ENCODE results near the gene ZFR2. TPM values are rescaled to one million over a fixed set of nuclear protein-coding genes. Genes with fewer than 3 reads are reported as not detected.
"Not testable (repeated sequence)": the region's sequence is repeated elsewhere in the genome, so short reads cannot be mapped to it uniquely, and the experiment has no call there.

ZFR2 gene
- total RNA-seq, 2 experiments from 2014 or later = 0.28 to 0.35 TPM

DNA sequence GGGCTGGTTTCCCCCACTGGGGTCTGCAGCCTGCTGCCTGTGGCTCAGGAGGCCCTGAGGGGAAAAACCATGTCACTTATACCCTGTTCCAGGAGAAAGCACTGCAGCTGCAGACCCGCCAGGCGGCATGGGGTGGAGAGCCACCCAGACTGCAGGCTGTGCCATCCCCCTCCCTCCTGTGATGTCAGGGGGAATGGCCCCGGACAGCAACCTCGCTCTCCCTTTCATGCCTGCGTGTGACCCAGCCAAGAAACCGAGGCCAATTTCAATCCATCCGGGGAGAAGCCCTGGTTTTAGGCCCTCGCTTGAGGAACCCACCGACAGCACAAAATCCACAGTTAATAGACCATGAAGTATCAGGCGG is 45.5 kb downstream of the ZFR2 start:
- CTCF ChIA-PET = interaction anchor here (1.8 to 2.6 kb wide), 3 partner anchors 60 to 116 kb away, joined by 5 to 35 read pairs (median 11); partner anchors contain the start of genes MRPL54 and TJP3
- H3K4me3 Mint-ChIP-seq = no peak overlapping the region
- no peaks in the 10 kb centered on the region for H3K9me3 Mint-ChIP-seq
- peaks cover 15% of the 10 kb centered on the region for H3K4me1 Mint-ChIP-seq
- no peak for DNase-seq
- H3K27me3 Mint-ChIP-seq = peaks cover 1% of the 10 kb centered on the region
- POLR2A ChIA-PET = interaction anchor here (1.2 to 2.9 kb wide), 3 partner anchors 10 to 61 kb away, joined by 3 to 21 read pairs (median 15); partner anchors contain the start of genes APBA3 and MRPL54
- no peaks in the 10 kb centered on the region for H3K36me3 Mint-ChIP-seq (ENCODE audit: low read depth)
- no peak overlapping the region for H3K27ac Mint-ChIP-seq

DNA sequence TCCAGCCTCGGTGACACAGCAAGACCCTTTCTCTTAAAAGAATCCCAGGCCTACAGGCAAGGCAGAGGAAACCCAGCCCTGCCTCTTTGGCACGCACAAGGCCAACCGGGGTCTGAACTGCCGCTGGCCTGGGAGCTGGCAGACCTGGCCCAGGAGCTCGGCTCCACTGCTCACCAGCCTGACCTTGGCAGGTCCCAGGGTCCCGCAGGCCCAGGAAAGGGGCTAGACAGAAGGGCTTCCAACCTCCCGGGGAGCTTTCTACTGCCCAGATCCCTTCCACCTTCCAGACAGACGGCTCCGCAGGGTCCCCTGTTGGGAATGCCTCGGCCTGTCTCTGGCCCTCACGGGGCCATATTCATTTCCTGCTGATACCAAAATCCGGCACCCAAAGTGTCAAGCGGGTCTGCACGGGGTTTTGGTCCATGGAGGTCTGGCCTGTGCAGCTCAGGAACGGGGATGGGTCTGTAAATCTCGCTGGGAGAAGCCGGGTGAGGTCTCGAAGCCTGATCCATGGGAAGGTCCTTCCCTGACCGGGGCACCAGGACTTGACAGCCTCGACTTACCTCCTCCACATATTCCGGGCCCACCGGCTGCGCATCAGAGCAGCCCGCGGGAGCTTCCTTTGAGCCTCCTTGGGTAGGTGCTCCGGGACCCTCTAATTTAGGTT is 46.0 kb downstream of the ZFR2 start:
- CTCF ChIA-PET = interaction anchor here (0.8 to 2.6 kb wide), 11 partner anchors 10 to 130 kb away, joined by 3 to 35 read pairs (median 6); partner anchors contain the start of genes MRPL54 and TJP3
- H3K27me3 Mint-ChIP-seq = peaks cover 1% of the 10 kb centered on the region
- H3K4me3 Mint-ChIP-seq = no peak overlapping the region
- H3K27ac Mint-ChIP-seq = no peak overlapping the region
- no peaks in the 10 kb centered on the region for H3K36me3 Mint-ChIP-seq (ENCODE audit: low read depth)
- H3K9me3 Mint-ChIP-seq = no peaks in the 10 kb centered on the region
- no peak for DNase-seq
- POLR2A ChIA-PET = interaction anchor here (0.9 to 2.9 kb wide), 6 partner anchors 10 to 84 kb away, joined by 3 to 21 read pairs (median 6); partner anchors contain the start of genes APBA3 and MRPL54
- H3K4me1 Mint-ChIP-seq = peaks cover 17% of the 10 kb centered on the region

DNA sequence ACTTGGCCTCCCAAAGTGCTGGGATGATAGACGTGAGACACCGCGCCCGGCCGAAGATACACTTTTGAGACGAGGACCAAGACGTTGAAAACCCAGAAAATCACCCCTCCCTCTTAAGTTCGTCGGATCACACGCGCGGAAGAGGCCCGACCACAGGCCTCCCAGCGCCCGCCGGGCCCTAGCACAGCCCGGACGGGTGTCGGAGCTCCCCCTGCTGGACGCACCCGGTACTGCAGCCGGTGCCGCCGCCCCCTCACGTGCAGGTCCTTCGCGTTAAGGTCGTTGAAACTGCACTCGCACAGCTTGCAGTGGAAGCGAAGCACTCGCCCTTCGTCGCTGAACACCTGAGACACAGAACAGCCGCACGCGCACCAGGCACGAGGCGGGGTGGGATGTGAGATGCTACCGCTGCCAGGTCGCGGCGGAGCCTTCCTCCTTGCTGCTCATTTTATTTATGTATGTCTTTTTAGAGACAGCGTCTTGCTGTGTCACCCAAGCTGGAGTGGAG is 46.9 kb downstream of the ZFR2 start:
- Mint-ChIP-seq H3K36me3 (ENCODE audit: low read depth) (no peaks in the 10 kb centered on the region), H3K27ac (peak overlapping the region; percentile 56), H3K4me1 (peaks cover 19% of the 10 kb centered on the region), H3K27me3 (peaks cover 1% of the 10 kb centered on the region), H3K9me3 (no peaks in the 10 kb centered on the region), H3K4me3 (no peak overlapping the region)
- ChIA-PET CTCF (interaction anchor here (0.8 to 2.6 kb wide), 16 partner anchors 10 to 425 kb away, joined by 3 to 35 read pairs (median 5); partner anchors contain the start of genes APBA3, MRPL54, TJP3 and YJU2), POLR2A (interaction anchor here (0.8 to 2.9 kb wide), 7 partner anchors 9 to 250 kb away, joined by 3 to 21 read pairs (median 5); partner anchors contain the start of genes APBA3 and MRPL54)
- DNase-seq = peak; percentile 91

DNA sequence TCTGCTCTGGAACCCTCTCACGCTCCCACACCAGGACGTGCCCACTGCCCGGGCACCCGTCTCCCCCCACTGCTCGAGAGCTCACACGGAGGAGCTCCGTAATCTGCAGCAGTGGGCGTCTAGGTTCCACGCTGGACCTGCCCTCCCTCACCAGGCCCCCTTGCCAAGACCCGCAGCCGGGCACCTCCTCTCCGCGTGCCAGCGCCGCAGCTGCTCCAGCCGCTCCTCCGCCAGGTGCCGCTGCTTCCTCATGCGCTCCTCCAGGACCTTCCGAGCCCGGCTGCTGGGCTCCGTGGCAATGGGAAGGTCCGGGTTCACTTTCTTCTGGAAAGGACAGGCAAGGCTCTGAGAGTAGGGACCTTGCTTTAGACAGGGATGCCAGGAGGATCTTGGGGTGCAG is 47.7 kb downstream of the ZFR2 start:
- no peak for DNase-seq
- Mint-ChIP-seq H3K4me3 (no peak overlapping the region), H3K27ac (no peak overlapping the region), H3K9me3 (no peaks in the 10 kb centered on the region), H3K27me3 (peaks cover 1% of the 10 kb centered on the region), H3K36me3 (ENCODE audit: low read depth) (no peaks in the 10 kb centered on the region), H3K4me1 (peaks cover 19% of the 10 kb centered on the region)
- ChIA-PET POLR2A (interaction anchor here (1.0 to 2.3 kb wide), 2 partner anchors 9 to 83 kb away, joined by 3 to 5 read pairs; no protein-coding TSS in a partner anchor), CTCF (interaction anchor here (2.0 to 2.6 kb wide), 5 partner anchors 9 to 129 kb away, joined by 6 to 35 read pairs (median 15); partner anchors contain the start of genes MRPL54 and TJP3)

DNA sequence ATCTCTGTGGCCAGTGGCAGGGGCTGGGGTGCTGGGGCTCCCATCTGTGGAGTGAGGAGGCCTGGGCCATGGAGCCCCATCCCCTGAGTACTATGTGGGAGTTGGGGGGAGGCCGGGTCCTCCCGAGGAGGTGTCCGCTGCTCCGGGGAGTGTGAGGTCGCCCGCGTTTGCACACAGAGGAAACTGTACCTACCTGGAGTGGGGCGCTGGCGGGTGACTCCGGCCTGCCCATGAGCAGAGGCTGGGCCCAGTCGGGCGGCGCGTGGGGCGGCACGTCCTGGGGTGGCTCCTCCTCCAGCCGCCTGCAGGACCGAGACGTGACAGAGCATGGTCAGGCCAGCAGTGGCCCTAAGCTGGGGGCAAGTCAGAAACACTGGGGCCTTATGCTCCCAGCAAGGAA is 48.8 kb downstream of the ZFR2 start:
- Mint-ChIP-seq H3K4me3 (no peak overlapping the region), H3K27ac (no peak overlapping the region), H3K4me1 (peaks cover 21% of the 10 kb centered on the region), H3K9me3 (no peaks in the 10 kb centered on the region), H3K36me3 (ENCODE audit: low read depth) (no peaks in the 10 kb centered on the region), H3K27me3 (peaks cover 1% of the 10 kb centered on the region)
- ChIA-PET POLR2A (interaction anchor here (1.0 kb wide), 1 partner anchor 8 kb away, joined by 3 read pairs; no protein-coding TSS in a partner anchor), CTCF (no interaction called here)
- DNase-seq = no peak

DNA sequence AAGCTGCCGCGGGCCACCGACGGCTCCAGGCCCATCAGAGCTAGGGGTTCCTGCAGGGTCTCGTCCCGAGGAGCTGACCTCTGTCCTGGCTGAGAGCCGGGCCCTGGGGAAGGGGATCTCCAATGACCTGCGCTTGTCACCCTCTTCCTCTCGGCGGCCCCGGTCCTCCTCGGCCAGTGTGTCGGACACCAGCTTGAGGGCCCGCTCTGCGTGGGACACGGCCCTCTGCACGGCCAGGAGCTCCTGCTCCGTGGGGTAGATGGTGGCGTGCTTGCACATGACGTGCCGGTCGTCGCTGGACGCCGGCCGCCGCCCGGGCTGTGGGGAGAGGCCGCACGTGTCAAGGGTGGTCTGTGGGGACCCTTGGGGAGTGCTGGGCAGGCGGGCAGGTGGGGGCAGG is 49.9 kb downstream of the ZFR2 start:
- DNase-seq = no peak
- H3K36me3 Mint-ChIP-seq (ENCODE audit: low read depth) = peaks cover 2% of the 10 kb centered on the region
- CTCF ChIA-PET = interaction anchor here (1.1 to 2.4 kb wide), 3 partner anchors 56 to 128 kb away, joined by 3 to 14 read pairs (median 3); partner anchors contain the start of genes APBA3 and MRPL54
- peaks cover 1% of the 10 kb centered on the region for H3K27me3 Mint-ChIP-seq
- no peaks in the 10 kb centered on the region for H3K9me3 Mint-ChIP-seq
- POLR2A ChIA-PET = interaction anchor here (2.1 kb wide), 1 partner anchor 56 kb away, joined by 10 read pairs; the partner anchor contains the start of gene MRPL54
- H3K27ac Mint-ChIP-seq = no peak overlapping the region
- H3K4me1 Mint-ChIP-seq = peaks cover 32% of the 10 kb centered on the region
- no peak overlapping the region for H3K4me3 Mint-ChIP-seq

DNA sequence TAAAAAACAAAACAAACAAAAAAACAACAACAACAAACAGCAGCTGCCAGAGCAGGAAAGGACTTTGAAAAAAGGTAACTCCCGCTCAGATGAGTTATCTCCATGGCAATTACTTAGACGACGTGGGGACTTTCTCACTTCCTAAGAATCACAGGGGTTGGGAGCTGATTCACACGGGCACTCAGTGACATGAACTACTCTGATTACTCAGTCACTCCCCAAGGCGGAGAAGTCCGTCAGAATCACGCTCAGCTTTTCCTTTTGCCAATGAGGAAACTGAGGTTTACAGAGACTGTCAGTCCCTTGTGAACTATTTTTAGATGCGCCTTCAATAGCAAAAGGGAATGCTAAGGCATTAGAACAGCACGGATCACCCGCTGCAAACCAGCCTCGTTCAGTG is 50.4 kb downstream of the ZFR2 start:
- no peak overlapping the region for H3K27ac Mint-ChIP-seq
- H3K4me3 Mint-ChIP-seq = no peak overlapping the region
- H3K27me3 Mint-ChIP-seq = peaks cover 1% of the 10 kb centered on the region
- DNase-seq = no peak
- ChIA-PET CTCF (interaction anchor here (1.1 to 2.4 kb wide), 3 partner anchors 55 to 128 kb away, joined by 3 to 14 read pairs (median 3); partner anchors contain the start of genes APBA3 and MRPL54), POLR2A (interaction anchor here (2.1 kb wide), 1 partner anchor 56 kb away, joined by 10 read pairs; the partner anchor contains the start of gene MRPL54)
- H3K4me1 Mint-ChIP-seq = peaks cover 36% of the 10 kb centered on the region
- peaks cover 3% of the 10 kb centered on the region for H3K36me3 Mint-ChIP-seq (ENCODE audit: low read depth)
- no peaks in the 10 kb centered on the region for H3K9me3 Mint-ChIP-seq

DNA sequence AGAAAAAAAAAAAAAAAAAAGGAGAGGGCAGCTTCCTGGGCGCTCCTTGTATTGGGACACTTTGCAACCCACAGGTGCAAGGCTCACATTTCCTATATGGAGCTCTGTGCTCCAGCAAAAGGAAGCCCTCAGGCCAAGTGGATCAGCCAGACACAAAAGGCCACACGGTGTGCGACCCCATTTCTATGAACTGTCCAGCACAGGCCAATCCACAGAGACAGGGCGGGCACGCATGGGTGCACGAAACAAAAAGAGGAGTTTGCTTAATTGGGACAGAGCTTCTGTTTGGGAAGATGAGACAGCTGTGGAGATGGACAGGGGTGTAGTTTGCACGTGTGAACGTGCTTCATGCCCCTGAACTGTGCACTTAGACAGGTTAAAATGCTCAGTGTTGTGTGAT is 51.1 kb downstream of the ZFR2 start:
- ChIA-PET POLR2A (interaction anchor here (2.1 kb wide), 1 partner anchor 55 kb away, joined by 10 read pairs; the partner anchor contains the start of gene MRPL54), CTCF (interaction anchor here (1.8 to 2.4 kb wide), 2 partner anchors 55 to 127 kb away, joined by 3 to 14 read pairs; partner anchors contain the start of gene MRPL54)
- Mint-ChIP-seq H3K9me3 (no peaks in the 10 kb centered on the region), H3K4me1 (peaks cover 43% of the 10 kb centered on the region), H3K36me3 (ENCODE audit: low read depth) (peaks cover 3% of the 10 kb centered on the region), H3K27ac (no peak overlapping the region), H3K27me3 (peaks cover 1% of the 10 kb centered on the region), H3K4me3 (no peak overlapping the region)
- DNase-seq = no peak

DNA sequence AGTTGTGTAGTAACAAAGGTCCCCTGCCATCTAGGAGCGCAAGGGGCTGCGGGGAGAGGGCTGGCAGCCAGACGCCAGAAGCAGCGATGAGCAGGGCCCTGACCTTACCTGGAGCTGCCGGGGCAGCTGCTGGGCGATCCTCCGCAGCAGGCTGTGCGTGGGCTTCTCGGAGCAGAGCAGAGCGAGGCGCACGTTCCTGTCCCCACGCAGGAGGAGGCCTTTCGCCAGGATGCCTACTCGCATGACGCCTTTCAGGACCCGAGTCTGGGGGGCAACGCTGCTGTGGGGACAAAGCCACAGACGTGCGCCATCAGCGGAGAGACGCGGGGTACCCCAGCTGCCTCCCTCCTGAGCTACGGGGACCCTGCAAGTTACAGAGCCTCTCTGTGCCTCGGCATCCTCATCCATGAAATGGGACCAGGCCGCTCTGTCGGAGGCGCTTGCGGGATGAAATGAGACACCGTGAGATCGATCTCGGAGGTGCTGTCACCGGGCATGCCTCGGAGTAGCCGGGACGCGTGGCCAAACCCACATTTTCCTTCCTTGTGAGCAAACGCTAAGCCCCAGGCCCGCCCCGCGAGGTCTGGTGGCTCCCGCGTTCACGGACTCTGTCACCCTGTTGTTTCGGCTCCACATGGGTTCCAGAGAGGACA is 52.1 kb downstream of the ZFR2 start:
- Mint-ChIP-seq H3K36me3 (ENCODE audit: low read depth) (peaks cover 6% of the 10 kb centered on the region), H3K9me3 (no peaks in the 10 kb centered on the region), H3K27me3 (no peaks in the 10 kb centered on the region), H3K4me3 (no peak overlapping the region), H3K27ac (no peak overlapping the region), H3K4me1 (peaks cover 45% of the 10 kb centered on the region)
- no peak for DNase-seq
- ChIA-PET CTCF (interaction anchor here (1.5 kb wide), 1 partner anchor 55 kb away, joined by 4 read pairs; the partner anchor contains the start of gene MRPL54), POLR2A (interaction anchor here (0.6 kb wide), 2 partner anchors 36 to 143 kb away, joined by 3 read pairs; no protein-coding TSS in a partner anchor)

DNA sequence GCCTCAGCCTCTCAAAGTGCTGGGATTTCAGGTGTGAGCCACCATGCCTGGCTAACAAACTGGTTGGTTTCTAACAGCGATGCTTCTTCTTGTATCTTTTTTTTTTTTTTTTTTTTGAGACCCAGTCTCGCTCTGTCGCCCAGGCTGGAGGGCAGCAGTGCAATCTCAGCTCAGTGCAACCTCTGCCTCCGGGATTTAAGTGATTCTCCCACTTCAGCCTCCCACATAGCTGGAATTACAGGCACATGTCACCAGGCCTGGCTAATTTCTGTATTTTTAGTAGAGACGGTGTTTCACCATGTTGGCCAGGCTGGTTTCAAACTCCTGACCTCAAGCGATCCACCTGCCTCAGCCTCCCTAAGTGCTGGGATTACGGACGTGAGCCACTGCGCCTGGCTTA is 52.7 kb downstream of the ZFR2 start:
- H3K27me3 Mint-ChIP-seq; H3K36me3 Mint-ChIP-seq (ENCODE audit: low read depth); H3K27ac Mint-ChIP-seq; DNase-seq; H3K9me3 Mint-ChIP-seq; H3K4me3 Mint-ChIP-seq: not testable (repeated sequence)
- CTCF ChIA-PET = interaction anchor here (1.5 kb wide), 1 partner anchor 54 kb away, joined by 4 read pairs; the partner anchor contains the start of gene MRPL54
- H3K4me1 Mint-ChIP-seq = peaks cover 43% of the 10 kb centered on the region
- POLR2A ChIA-PET = interaction anchor here (0.6 kb wide), 2 partner anchors 36 to 142 kb away, joined by 3 read pairs; no protein-coding TSS in a partner anchor

DNA sequence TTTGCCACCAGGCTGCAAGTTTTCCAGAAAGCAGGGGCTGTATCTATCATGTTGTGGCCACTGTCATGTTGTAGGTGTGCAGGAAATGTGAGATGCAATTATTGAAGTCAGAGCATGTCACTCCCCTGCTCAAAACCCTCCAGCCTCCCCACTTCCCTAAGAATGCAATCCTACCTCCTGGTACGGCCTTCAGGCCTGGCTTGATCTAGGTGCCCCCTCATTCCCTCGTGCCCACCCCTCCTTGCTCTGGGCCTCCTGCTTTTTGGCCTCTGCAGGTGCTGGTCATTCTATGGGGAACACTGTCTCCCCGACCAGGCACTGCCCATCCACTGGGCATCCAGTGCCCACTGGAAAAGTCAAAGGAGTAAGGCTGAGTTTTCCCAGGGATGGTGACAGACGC is 54.2 kb downstream of the ZFR2 start:
- peak overlapping the region; percentile 91 for H3K27ac Mint-ChIP-seq
- H3K9me3 Mint-ChIP-seq = no peaks in the 10 kb centered on the region
- no peaks in the 10 kb centered on the region for H3K27me3 Mint-ChIP-seq
- no peak for DNase-seq
- peaks cover 6% of the 10 kb centered on the region for H3K36me3 Mint-ChIP-seq (ENCODE audit: low read depth)
- ChIA-PET POLR2A (interaction anchor here (3.8 kb wide), 1 partner anchor 8 kb away, joined by 15 read pairs; no protein-coding TSS in a partner anchor), CTCF (interaction anchor here (0.8 kb wide), 1 partner anchor 52 kb away, joined by 3 read pairs; the partner anchor contains the start of gene MRPL54)
- peaks cover 47% of the 10 kb centered on the region for H3K4me1 Mint-ChIP-seq
- no peak overlapping the region for H3K4me3 Mint-ChIP-seq

Data from activated CD4-positive, alpha-beta memory T cell treated with anti-CD3 and anti-CD28 coated beads, Interleukin-2, amount 10 ng/mL, durations not matched to agents 7 days and 5 days (primary cell).